GM18507 (cell line): ENCODE results near the gene TSTD1.
"Not testable (repeated sequence)": the region's sequence is repeated elsewhere in the genome, so short reads cannot be mapped to it uniquely, and the experiment has no call there.

Experiments used
- DNase-seq: peaks from one replicate; pipeline ENCODE4 v3.0.0; 2011; ENCODE audit warnings: low read depth; ENCODE audit not compliant: insufficient read length; ENCODE audit errors: extremely low spot score
- FAIRE-seq: peaks from 2 replicates; lab custom pipeline; 2011; peaks lifted over from hg19 to GRCh38; lab: Jason Lieb, UNC

The TSTD1 gene

GRCh38 chr1:161044535-161044907, 5.8 kb upstream of the TSTD1 start:
- FAIRE-seq (no peak), DNase-seq (no peak)

- FAIRE-seq (no peak), DNase-seq (no peak)
Observed at GRCh38 chr1:161039546-161039945, 782 bp upstream of the TSTD1 start.

- DNase-seq (no peak), FAIRE-seq (no peak)
Observed at GRCh38 chr1:161039154-161039545, 386 bp upstream of the TSTD1 start.

GRCh38 chr1:161037661-161038522, 872 bp downstream of the TSTD1 start:
- FAIRE-seq (no peak), DNase-seq (no peak)

GRCh38 chr1:161033751-161034150, 5.0 kb downstream of the TSTD1 start:
- FAIRE-seq (no peak), DNase-seq (no peak)

GRCh38 chr1:161032409-161032808, 6.4 kb downstream of the TSTD1 start:
- no peak for DNase-seq
- no peak for FAIRE-seq

GRCh38 chr1:161031874-161032273, 6.9 kb downstream of the TSTD1 start:
- FAIRE-seq = no peak
- no peak for DNase-seq

GRCh38 chr1:161029466-161029865, 9.3 kb downstream of the TSTD1 start:
- not testable (repeated sequence) for DNase-seq, FAIRE-seq

GRCh38 chr1:161026954-161027353, 11.8 kb downstream of the TSTD1 start:
- FAIRE-seq = not testable (repeated sequence)

GRCh38 chr1:161022432-161022831, 16.3 kb downstream of the TSTD1 start:
- DNase-seq, FAIRE-seq: not testable (repeated sequence)

More at GRCh38 chr1:161026954-161027353, 11.8 kb downstream of the TSTD1 start:
- not testable (repeated sequence) for DNase-seq

GRCh38 chr1:161021970-161022353, 16.8 kb downstream of the TSTD1 start:
- FAIRE-seq = no peak

GRCh38 chr1:161021165-161021969, 17.4 kb downstream of the TSTD1 start:
- FAIRE-seq (peak; percentile 88), DNase-seq (peak; percentile 93)

More at GRCh38 chr1:161021970-161022353, 16.8 kb downstream of the TSTD1 start:
- no peak for DNase-seq

- FAIRE-seq = no peak
- no peak for DNase-seq
Observed at GRCh38 chr1:161020509-161021164, 18.1 kb downstream of the TSTD1 start, which contains the start of gene F11R. Gene F11R, minus strand, starts transcription at chr1:161021152. Its CDS starts 79 bp downstream, at chr1:161021073.

GRCh38 chr1:161019751-161020495, 18.8 kb downstream of the TSTD1 start:
- FAIRE-seq (no peak), DNase-seq (no peak)

- not testable (repeated sequence) for FAIRE-seq
Observed at GRCh38 chr1:161019111-161019660, 19.6 kb downstream of the TSTD1 start.

GRCh38 chr1:161018631-161018930, 20.2 kb downstream of the TSTD1 start:
- DNase-seq (no peak), FAIRE-seq (no peak)

More at GRCh38 chr1:161019111-161019660, 19.6 kb downstream of the TSTD1 start:
- DNase-seq = not testable (repeated sequence)

- no peak for FAIRE-seq
Observed at GRCh38 chr1:161017756-161018630, 20.8 kb downstream of the TSTD1 start.

GRCh38 chr1:161017181-161017580, 21.6 kb downstream of the TSTD1 start:
- not testable (repeated sequence) for DNase-seq, FAIRE-seq

More at GRCh38 chr1:161017756-161018630, 20.8 kb downstream of the TSTD1 start:
- DNase-seq = no peak
